T-cell (primary cell): ENCODE measurements around the gene ARRDC4. TPM values are rescaled to one million over a fixed set of nuclear protein-coding genes. Genes with fewer than 3 reads are reported as not detected.

ENCODE experiments used
- ATAC-seq, 4 experiments: fragments of 200-7000 bp in 3 of 4; fragments of 150-1000 bp in 1 of 4; cut with Tn5 transposase; replicated peaks in 1 of 4; 1 replicate in 3 of 4; 2 replicates in 1 of 4; pipeline ENCODE4 v1.10.0; 2021; ENCODE audit warnings: moderate library complexity in 3 of 4, mild to moderate bottlenecking in 2 of 4, moderate number of reproducible peaks in 1 of 4
- CTCF ChIA-PET, 2 donors: fragments of 300-600 bp; sonication (Branson Sonifier 250); formaldehyde crosslinking; loops; one replicate each; lab custom pipeline; 2022; ENCODE audit warnings: antibody characterized with exemption in 2 of 2; lab: Charles Lee
- POLR2A ChIA-PET, 2 donors: fragments of 300-600 bp; sonication (Branson Sonifier 250); formaldehyde crosslinking; loops; one replicate each; lab custom pipeline; 2022; ENCODE audit warnings: antibody characterized with exemption in 2 of 2; lab: Charles Lee
- DNase-seq, 35 experiments: peaks; one replicate each; pipeline versions ENCODE4 v3.0.0 to v3.0.0-alpha.2; 2013 to 2023
- H3K27ac ChIP-seq: one replicate; pipeline ENCODE4 v1.5.1; 2013; ENCODE audit warnings: low read length
- H3K27me3 ChIP-seq, 2 experiments: replicated peaks in 1 of 2; 1 replicate in 1 of 2; 2 replicates in 1 of 2; pipeline versions ENCODE4 v1.6.1 to v1.7.0; 2013; ENCODE audit warnings: low read length in 1 of 2, mixed read lengths in 1 of 2; ENCODE audit not compliant: control insufficient read depth in 2 of 2, insufficient read depth in 2 of 2; ENCODE audit errors: extremely low read depth in 1 of 2
- H3K36me3 ChIP-seq, 2 donors: 1 replicate in 1 of 2; 2 replicates in 1 of 2; pipeline versions ENCODE4 v1.6.1 to v1.7.0; 2013; ENCODE audit warnings: low read length in 1 of 2; ENCODE audit not compliant: control insufficient read depth in 2 of 2, insufficient read depth in 1 of 2; ENCODE audit errors: extremely low read depth in 1 of 2
- H3K4me1 ChIP-seq, 2 experiments: 1 replicate in 1 of 2; 2 replicates in 1 of 2; pipeline versions ENCODE4 v1.6.1 to v1.7.0; 2013; ENCODE audit warnings: low read length in 2 of 2, mixed read lengths in 1 of 2; ENCODE audit not compliant: insufficient read depth in 2 of 2, control insufficient read depth in 1 of 2; ENCODE audit errors: extremely low read depth in 1 of 2
- H3K4me3 ChIP-seq, 2 donors: 1 replicate in 1 of 2; 2 replicates in 1 of 2; pipeline versions ENCODE4 v1.5.1 to v1.7.0; 2013; ENCODE audit warnings: mild to moderate bottlenecking in 2 of 2, low read length in 1 of 2, moderate library complexity in 1 of 2; ENCODE audit not compliant: control insufficient read depth in 1 of 2; ENCODE audit errors: extremely low read depth in 1 of 2
- H3K9me3 ChIP-seq: 2 replicates; pipeline ENCODE4 v1.7.0; 2013
- H3K27ac Mint-ChIP-seq, 2 donors: one replicate each; pipeline ENCODE4 v1.8.0; 2020 to 2021; ENCODE audit warnings: mild to moderate bottlenecking in 2 of 2, mixed read lengths in 2 of 2
- H3K27me3 Mint-ChIP-seq, 2 donors: one replicate each; pipeline ENCODE4 v1.8.0; 2021 to 2022; ENCODE audit warnings: mixed read lengths in 2 of 2
- H3K36me3 Mint-ChIP-seq: one replicate; pipeline ENCODE4 v1.8.0; 2021; ENCODE audit warnings: mixed read lengths
- H3K4me1 Mint-ChIP-seq, 3 donors: one replicate each; pipeline ENCODE4 v1.8.0; 2020 to 2022; ENCODE audit warnings: mixed read lengths in 3 of 3, mild to moderate bottlenecking in 1 of 3
- H3K4me3 Mint-ChIP-seq, 3 donors: one replicate each; pipeline ENCODE4 v1.8.0; 2020 to 2022; ENCODE audit warnings: mild to moderate bottlenecking in 3 of 3, mixed read lengths in 3 of 3, moderate library complexity in 3 of 3
- H3K9me3 Mint-ChIP-seq, 3 donors: one replicate each; pipeline ENCODE4 v1.8.0; 2020 to 2022; ENCODE audit warnings: mixed read lengths in 3 of 3
- WGBS: methylation state at CpG from one replicate; pipeline ENCODE4 v1.1.5; 2013; ENCODE audit warnings: missing lambda C conversion rate; ENCODE audit not compliant: insufficient coverage; 5-methylcytosine and 5-hydroxymethylcytosine counted together
- total RNA-seq, 35 experiments: library from RNA in 6 of 35; stranded (reverse) in 6 of 35; fragments of 120-200 nt in 1 of 35; gene quantifications; one replicate each; pipeline versions ENCODE4 v1.2.1 to v1.2.4 and lab custom pipeline; 2013 to 2026

Gene ARRDC4
- total RNA-seq, 5 donors from 2014 or later (not counting 1 experiment from before 2014, with no cell fraction given) = 0.79 to 2.1 (median 1.7) TPM

DNA sequence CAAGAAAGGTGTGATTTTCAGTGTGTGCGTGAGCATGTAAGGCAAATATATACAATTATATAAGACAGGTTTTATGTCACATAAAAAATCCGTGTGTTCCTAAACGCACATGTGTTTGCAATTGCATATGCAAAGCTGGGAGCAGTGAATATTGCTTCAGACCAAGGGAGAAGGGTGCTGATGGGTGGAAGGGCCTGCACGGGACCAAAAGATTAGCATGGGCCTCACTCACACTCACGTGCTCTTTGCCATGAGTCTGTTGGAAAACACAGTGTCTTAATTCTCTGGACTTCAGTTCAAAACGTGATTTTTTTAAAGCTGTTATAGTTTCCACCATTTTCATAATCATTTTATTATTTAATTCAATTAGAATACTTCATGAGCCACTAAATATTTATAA, 7.2 kb upstream of the ARRDC4 start:
- DNase-seq (no peak), ATAC-seq (no peak)
- Histone ChIP-seq H3K4me1 (no peaks in the 10 kb centered on the region), H3K27ac (no peak overlapping the region), H3K4me3 (no peak overlapping the region), H3K36me3 (no peaks in the 10 kb centered on the region), H3K27me3 (no peaks in the 10 kb centered on the region), H3K9me3 (no peaks in the 10 kb centered on the region)
- CTCF ChIA-PET = no interaction called here
- Mint-ChIP-seq H3K27me3 (no peaks in the 10 kb centered on the region), H3K27ac (no peak overlapping the region), H3K4me1 (no peaks in the 10 kb centered on the region), H3K4me3 (no peak overlapping the region), H3K36me3 (no peaks in the 10 kb centered on the region), H3K9me3 (peaks cover 0 to 3% (median 0%) of the 10 kb centered on the region in 3 donors)
- WGBS = 73% methylated on average over 3 of the region's 6 CpGs
- POLR2A ChIA-PET = no interaction called here

DNA sequence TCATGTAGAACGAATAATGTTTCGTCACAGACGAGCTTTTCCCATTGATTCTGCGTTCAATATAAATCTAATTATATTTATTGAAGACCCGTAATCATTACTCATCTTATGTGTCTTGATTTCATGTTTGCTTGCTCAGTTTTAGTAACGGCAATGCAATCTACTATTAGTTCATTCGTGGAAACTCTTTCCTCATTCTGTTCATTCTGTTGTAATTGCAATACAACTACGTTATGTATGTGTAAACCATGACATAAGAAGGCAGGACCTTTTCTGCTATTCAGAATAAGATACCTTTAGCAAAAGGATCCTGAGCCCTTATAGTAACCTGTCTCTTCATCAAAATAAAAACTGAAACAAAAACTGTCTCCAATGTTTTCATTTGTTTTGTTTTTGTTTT, 6.8 kb upstream of the ARRDC4 start:
- Histone ChIP-seq H3K4me1 (no peaks in the 10 kb centered on the region), H3K27me3 (no peaks in the 10 kb centered on the region), H3K4me3 (no peak overlapping the region), H3K9me3 (no peaks in the 10 kb centered on the region), H3K27ac (no peak overlapping the region), H3K36me3 (no peaks in the 10 kb centered on the region)
- Mint-ChIP-seq H3K27me3 (no peaks in the 10 kb centered on the region), H3K36me3 (no peaks in the 10 kb centered on the region), H3K27ac (no peak overlapping the region), H3K4me1 (no peaks in the 10 kb centered on the region), H3K9me3 (peaks cover 0 to 3% (median 0%) of the 10 kb centered on the region in 3 donors), H3K4me3 (no peak overlapping the region)
- 83% methylated on average over 2 of the region's 8 CpGs for WGBS
- POLR2A ChIA-PET = no interaction called here
- ATAC-seq (no peak), DNase-seq (no peak)
- CTCF ChIA-PET = no interaction called here

DNA sequence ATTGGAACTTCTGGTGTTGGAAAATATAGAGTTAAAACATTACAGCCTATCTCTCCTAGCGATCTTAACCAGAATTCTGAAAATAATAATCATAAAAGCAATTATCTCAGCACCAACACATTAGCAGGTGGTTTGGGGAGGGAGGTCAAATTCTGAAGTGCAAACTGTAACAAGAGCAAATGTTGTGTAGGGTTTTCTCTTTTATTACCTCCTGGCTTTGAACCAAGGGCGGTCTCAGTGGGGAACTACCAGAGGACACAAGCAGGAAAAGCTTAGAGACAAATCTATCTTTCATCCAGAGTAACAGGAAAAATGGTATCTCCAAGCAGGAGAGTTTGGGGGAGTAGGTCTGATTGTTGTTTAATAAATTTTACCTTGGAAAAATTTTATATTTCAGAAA, 5.5 kb upstream of the ARRDC4 start:
- Mint-ChIP-seq H3K9me3 (peaks cover 0 to 3% (median 0%) of the 10 kb centered on the region in 3 donors), H3K36me3 (no peaks in the 10 kb centered on the region), H3K4me1 (peaks cover 7 to 8% (median 8%) of the 10 kb centered on the region in 3 donors), H3K4me3 (no peak overlapping the region), H3K27ac (no peak overlapping the region), H3K27me3 (peaks cover 0 to 4% of the 10 kb centered on the region in 2 donors)
- ATAC-seq (no peak), DNase-seq (no peak)
- CTCF ChIA-PET = no interaction called here
- POLR2A ChIA-PET = no interaction called here
- no peaks in the 10 kb centered on the region for H3K9me3 ChIP-seq
- no peaks in the 10 kb centered on the region for H3K27me3 ChIP-seq
- H3K27ac ChIP-seq = no peak overlapping the region
- WGBS = no CpG with 5 or more reads among the region's 2 CpGs
- no peaks in the 10 kb centered on the region for H3K36me3 ChIP-seq
- peaks cover 5% of the 10 kb centered on the region in 2 experiments for H3K4me1 ChIP-seq
- no peak overlapping the region for H3K4me3 ChIP-seq

DNA sequence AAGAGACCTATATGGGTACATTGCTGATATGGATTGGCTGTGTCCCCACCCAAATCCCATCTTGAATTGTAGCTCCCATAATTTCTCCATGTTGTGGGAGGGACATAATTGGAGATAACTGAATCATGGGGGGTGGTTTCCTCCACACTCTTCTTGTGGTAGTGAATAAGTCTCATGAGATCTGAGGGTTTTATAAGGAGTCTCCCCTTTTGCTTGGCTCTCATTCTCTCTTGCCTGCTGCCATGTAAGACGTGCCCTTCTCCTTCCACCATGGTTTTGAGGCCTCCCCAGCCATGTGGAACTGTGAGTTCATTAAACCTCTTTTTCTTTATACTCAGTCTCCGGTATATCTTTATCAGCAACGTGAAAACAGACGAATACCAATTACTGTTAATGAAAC, 5.0 kb upstream of the ARRDC4 start:
- Histone ChIP-seq H3K4me3 (no peak overlapping the region), H3K27ac (no peak overlapping the region), H3K36me3 (no peaks in the 10 kb centered on the region), H3K27me3 (peaks cover 0 to 5% of the 10 kb centered on the region in 2 experiments), H3K4me1 (peaks cover 5 to 8% of the 10 kb centered on the region in 2 experiments), H3K9me3 (no peaks in the 10 kb centered on the region)
- POLR2A ChIA-PET = no interaction called here
- ATAC-seq (no peak), DNase-seq (no peak)
- Mint-ChIP-seq H3K4me1 (peaks cover 8 to 12% (median 12%) of the 10 kb centered on the region in 3 donors), H3K27me3 (peaks cover 0 to 6% of the 10 kb centered on the region in 2 donors), H3K27ac (no peak overlapping the region), H3K9me3 (peaks cover 0 to 3% (median 0%) of the 10 kb centered on the region in 3 donors), H3K4me3 (no peak overlapping the region), H3K36me3 (no peaks in the 10 kb centered on the region)
- WGBS = 92% methylated on average over 2 of the region's 4 CpGs
- CTCF ChIA-PET = no interaction called here

DNA sequence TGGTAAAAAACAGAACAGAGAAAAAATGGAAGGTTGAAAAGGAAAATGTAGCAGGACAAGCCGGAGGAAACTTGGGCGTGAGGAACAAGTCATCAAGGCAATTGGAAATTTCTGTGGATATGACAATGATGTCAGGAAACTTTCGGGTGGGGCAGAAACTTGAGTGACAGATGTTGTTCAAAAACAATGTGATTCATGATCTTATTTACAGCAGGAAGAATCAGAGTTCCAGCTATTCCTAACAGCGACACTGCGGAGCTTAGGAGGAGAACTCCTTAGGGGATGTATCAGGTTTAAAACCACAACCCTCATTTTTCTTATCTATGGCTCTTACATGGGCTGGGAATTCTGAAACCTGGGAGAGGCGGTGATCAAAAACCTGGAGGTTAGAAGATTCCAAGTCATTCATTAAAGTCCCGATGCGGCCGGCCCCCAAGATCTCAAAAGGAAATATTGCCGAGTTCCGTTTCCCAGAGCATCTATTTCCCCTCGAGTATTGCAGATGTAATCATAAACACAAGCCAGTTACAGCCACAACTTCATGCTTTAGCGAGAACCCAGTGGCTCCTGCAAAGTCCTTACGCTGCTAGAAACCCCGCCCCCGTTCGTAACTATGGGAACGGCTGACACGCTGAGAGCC, 659 bp upstream of the ARRDC4 start:
- no peak for ATAC-seq
- Histone ChIP-seq H3K4me3 (peak overlapping the region in 1 of 2 donors; percentile 45), H3K4me1 (peaks cover 10 to 14% of the 10 kb centered on the region in 2 experiments), H3K27me3 (peaks cover 0 to 11% of the 10 kb centered on the region in 2 experiments), H3K9me3 (no peaks in the 10 kb centered on the region), H3K27ac (peak overlapping the region; percentile 40), H3K36me3 (no peaks in the 10 kb centered on the region)
- Mint-ChIP-seq H3K36me3 (no peaks in the 10 kb centered on the region), H3K9me3 (peaks cover 0 to 3% (median 0%) of the 10 kb centered on the region in 3 donors), H3K27me3 (peaks cover 0 to 9% of the 10 kb centered on the region in 2 donors), H3K27ac (peak overlapping the region; percentile 25 to 79), H3K4me1 (peaks cover 20 to 25% (median 22%) of the 10 kb centered on the region in 3 donors), H3K4me3 (peak overlapping the region; percentile 76 to 81 (median 77))
- ChIA-PET POLR2A (interaction anchor here in 1 of 2 donors (0.5 kb wide), 1 partner anchor 24 kb away, joined by 4 read pairs; no protein-coding TSS in a partner anchor), CTCF (no interaction called here)
- DNase-seq = no peak
- 11% methylated on average over 15 of the region's 19 CpGs for WGBS

DNA sequence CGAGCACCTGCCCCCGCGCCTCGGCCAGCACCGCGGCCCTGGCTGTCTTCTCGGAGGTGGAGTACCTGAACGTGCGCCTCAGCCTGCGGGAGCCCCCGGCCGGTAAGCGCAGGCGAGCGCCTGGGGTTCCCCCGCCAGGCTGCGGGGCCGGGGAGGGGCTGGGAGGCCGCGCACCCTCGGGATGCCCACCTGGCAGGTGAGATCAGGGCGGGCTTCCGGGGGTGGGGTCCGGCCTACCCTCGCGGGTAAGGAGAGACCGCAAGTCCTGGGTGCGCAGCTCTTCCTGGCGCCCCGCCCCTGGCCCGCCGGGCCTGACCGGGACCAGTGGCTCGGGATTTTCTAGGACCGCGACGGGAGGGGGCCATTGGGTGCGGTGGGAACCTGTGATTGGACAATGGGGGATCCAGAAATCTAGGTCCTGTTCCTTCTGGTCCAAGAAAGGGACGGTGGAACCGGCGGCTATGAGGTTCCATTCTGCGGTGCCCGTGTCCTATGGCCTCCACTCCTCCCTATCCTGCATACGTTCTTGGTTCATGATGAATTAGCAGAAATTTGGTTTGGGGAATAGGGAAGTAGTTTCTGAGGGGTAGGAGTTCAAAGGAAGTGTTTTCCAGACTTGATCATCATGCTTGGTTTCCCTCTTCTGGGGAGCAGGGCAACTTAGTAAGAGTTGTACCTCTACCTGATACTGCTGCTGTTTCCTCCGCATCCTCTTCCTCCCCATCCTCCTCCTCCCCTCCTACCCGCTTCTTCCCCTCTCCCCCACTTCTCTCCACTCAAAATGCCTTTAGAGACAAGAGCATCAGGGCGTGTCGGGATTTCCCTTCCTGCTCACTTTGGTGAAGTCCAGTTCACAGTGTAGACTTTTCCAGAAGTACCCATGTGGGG, 808 bp downstream of the ARRDC4 start:
- peak overlapping the region; percentile 45 to 69 for H3K4me3 ChIP-seq
- Mint-ChIP-seq H3K4me3 (peak overlapping the region; percentile 68 to 74 (median 74)), H3K36me3 (peaks cover 4% of the 10 kb centered on the region), H3K9me3 (no peaks in the 10 kb centered on the region), H3K4me1 (peaks cover 22 to 25% (median 22%) of the 10 kb centered on the region in 3 donors), H3K27me3 (peaks cover 0 to 9% of the 10 kb centered on the region in 2 donors), H3K27ac (peak overlapping the region in 1 of 2 donors; percentile 25)
- ATAC-seq (no peak), DNase-seq (peak in 18 of 35 experiments; percentile 1 to 32 (median 12))
- peaks cover 0 to 11% of the 10 kb centered on the region in 2 experiments for H3K27me3 ChIP-seq
- H3K9me3 ChIP-seq = no peaks in the 10 kb centered on the region
- ChIA-PET POLR2A (no interaction called here), CTCF (no interaction called here)
- WGBS = 12% methylated on average over 41 of the region's 48 CpGs
- no peaks in the 10 kb centered on the region for H3K36me3 ChIP-seq
- no peak overlapping the region for H3K27ac ChIP-seq
- peaks cover 10 to 14% of the 10 kb centered on the region in 2 experiments for H3K4me1 ChIP-seq
